ENCODE results near the gene OGDH.
A peak's percentile ranks its signal among the peaks of the same experiment; 100 is the strongest.
"Not testable (repeated sequence)": the region's sequence is repeated elsewhere in the genome, so short reads cannot be mapped to it uniquely, and the experiment has no call there.

Gene OGDH

GRCh38 chr7:44709011-44709915 lies 102.8 kb downstream of the OGDH start:
- no peak for DNase-seq

GRCh38 chr7:44709945-44710596 lies 103.6 kb downstream of the OGDH start:
- DNase-seq = no peak

DNA sequence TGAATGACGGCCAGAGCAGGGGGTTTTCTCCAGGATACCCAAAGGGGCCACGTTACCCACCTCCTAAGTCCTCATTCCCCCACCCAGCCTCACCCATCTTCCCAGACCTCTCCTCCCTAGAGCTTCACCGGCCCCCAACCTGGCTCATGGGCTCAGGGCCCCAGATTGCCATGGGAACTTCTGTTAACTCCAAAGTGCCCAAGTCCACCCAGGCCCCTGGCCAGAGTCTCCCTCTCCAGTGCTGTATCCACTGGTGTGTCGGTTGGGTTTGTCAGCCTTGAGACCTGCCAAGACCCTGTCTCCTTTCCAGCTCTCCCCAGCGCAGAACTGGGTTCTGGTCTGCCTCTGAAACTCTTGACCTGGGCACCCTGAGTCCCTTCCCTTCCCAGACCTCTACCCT lies 105.1 kb downstream of the OGDH start:
- DNase-seq = no peak

DNA sequence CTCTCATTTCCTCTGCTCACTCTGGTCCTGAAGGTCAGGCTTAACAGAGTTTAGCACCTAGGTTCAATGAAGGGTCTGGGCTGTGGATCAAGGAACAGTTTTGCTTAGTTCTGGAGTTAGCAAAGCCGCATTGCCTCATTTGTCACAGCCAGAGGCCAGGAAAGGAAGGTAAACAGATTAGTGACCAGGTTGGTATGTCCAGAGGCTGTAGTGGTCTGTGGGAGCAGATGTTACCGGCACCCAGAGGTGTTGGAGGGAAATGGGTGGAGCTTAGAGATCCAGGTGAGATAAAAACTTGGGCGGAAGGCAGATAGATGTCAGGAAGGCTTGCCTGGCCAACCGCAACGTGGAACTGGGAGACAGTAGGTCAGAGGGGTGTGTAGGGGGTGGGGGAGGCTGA lies 105.6 kb downstream of the OGDH start:
- DNase-seq = peak in 1 of 2 experiments; percentile 28

DNA sequence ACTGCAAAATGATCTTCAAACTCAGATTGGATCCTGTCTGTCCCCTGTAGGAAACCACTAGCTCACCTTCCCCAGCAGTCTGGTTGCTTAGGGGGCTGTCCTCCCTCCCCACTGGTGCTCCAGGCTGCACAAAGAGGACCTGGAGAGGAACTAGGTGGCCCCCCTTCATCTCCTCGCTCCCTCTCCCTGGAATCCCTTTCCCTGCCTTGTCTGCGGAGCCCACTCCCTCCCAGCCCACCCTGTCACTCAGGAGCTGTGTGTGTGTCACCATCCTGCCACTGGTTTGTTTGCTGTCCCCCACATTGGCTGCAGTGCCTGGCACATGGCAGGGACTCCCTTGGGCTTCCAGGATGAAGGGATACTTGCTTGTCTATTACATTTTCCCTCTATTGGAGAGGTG lies 106.7 kb downstream of the OGDH start:
- no peak for DNase-seq

DNA sequence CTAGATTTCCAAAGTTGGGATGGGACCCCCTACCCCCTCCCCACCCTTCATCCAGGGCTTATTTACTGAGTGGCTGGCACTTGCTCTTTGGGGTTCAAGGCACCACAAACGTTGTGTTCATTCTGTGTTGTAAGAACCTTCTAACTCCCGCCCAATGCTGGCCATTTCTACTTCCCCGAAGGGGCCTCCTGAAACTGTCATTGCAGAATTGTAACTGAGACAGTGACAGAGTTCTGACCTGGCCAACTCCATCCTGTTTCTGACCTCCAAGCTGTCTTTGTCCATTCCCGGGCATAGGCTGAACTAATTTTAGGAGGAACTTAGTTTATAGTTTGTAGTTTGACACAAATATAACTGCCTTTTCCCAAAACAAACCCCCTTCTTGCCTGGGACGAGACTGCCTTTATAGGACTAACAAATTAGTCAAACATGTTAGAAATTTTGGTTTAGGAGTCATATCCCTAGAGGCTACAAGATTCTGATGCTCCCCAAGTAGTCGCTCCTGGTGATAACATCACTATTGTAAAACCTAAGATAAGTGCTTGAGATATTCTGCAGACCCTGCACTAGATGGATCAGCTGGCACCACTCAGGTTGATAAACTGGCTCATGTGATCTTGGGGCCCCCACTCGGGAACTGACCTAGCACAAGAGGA lies 107.4 kb downstream of the OGDH start:
- no peak for DNase-seq

DNA sequence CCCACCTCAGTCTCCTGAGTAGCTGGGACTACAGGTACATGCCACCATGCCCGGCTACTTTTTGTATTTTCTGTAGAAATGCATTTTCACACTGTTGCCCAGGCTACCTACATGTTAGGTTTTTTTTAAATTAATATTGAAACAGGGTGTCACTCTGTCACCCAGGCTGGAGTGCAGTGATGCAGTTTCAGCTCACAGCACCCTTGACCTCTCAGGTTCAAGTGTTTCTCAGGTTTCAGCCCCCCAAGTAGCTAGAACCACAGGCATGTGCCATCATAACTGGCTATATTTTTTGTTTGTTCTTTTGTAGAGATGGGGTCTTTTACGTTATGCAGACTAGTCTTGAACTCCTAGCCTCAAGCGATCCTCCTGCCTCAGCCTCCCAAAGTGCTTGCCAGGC lies 109.8 kb downstream of the OGDH start:
- DNase-seq = no peak

DNA sequence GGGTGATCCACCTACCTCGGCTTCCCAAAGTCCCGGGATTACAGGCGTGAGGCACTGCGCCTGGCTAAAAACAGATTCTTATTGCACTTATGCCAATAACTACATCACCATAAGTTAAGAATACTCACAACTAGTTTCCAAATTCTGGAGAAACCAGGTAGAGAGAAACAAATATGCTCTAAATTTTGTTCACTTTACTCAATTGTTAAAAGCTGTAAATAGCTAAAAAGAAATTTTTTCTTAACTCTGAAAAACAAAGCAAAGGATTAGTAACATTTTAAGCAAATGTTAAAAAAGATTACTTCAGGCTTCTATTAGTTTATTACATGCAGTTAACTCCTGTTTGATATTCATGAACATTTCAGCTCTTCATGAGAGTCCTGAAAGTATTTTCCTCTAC lies 113.9 kb downstream of the OGDH start:
- no peak for DNase-seq

DNA sequence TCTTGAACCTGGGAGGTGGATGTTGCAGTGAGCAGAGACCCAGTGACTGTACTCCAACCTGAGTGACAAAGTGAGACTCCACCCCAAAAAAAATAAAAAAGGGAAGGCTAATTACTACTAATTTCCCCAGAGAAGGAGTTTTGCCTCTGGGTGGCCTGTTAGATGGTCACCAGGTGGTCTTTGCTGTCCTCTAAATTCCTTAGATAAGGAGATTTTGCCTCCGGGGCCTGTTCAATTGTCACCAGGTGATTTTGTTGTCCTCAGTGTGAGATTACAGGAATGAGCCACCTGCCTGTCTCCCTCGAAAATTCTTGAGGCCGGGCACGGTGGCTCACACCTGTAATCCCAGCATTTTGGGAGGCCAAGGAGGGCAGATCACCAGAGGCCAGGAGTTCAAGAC lies 117.8 kb downstream of the OGDH start:
- DNase-seq = no peak

DNA sequence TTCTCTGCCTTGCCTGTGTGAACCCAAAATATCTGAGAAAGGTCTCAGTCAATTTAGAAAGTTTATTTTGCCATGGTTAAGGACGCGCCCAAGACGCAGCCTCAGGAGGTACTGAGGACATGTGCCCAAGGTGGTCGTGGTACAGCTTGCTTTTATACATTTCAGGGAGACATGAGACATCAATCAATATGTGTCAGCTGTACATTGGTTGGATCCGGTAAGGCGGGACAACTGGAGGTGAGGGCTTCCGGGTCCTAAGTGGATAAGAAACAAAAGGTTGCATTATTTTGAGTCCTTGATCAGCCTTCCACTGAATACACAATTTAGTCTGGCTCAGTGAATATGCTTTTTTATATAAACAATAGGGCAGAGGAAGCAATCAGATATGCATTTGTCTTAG lies 119.8 kb downstream of the OGDH start:
- DNase-seq = not testable (repeated sequence)

GRCh38 chr7:44727158-44727936 lies 120.9 kb downstream of the OGDH start:
- no peak for DNase-seq

GRCh38 chr7:44727937-44728262 lies 121.5 kb downstream of the OGDH start:
- no peak for DNase-seq

- no peak for DNase-seq
These were observed 123.6 kb downstream of the OGDH start for GRCh38 chr7:44729949-44730590.

GRCh38 chr7:44732971-44733370 lies 126.5 kb downstream of the OGDH start:
- not testable (repeated sequence) for DNase-seq

DNA sequence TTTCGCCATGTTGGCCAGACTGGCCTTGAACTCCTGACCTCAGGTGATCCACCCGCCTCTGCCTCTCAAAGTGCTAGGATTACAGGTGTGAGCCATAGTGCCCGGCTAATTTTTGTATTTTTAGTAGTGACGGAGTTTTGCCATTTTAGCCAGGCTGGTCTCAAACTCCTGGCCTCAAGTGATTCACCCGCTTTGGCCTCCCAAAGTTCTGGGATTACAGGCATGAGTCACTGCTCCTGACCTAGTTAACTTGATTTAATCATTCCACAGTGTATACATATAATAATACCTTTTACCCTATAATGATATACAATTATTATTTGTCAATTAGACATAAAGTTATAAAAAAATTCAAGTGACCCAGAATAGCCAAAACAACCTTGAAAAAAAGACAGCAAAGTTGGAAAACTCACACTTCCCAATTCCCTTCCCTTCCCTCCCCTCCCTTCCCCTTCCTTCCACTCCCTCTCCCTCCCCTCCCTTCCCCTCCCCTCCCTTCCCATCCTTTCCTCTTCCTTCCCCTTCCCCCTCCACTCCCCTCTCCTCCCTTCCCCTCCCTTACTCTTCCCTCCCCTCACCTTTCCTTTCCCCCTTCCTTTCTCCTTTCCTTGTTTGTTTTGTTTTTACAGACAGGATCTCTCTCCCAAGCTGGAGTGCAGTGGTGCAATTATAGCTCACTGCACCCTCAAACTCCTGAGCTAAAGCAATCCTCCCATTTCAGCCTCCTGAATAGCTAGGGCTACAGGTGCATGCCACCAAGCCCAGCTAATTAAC lies 127.5 kb downstream of the OGDH start:
- DNase-seq = no peak

GRCh38 chr7:44735403-44736165 lies 129.2 kb downstream of the OGDH start:
- DNase-seq = no peak

- DNase-seq = no peak
These were observed 130.5 kb downstream of the OGDH start for GRCh38 chr7:44736896-44737295.

DNA sequence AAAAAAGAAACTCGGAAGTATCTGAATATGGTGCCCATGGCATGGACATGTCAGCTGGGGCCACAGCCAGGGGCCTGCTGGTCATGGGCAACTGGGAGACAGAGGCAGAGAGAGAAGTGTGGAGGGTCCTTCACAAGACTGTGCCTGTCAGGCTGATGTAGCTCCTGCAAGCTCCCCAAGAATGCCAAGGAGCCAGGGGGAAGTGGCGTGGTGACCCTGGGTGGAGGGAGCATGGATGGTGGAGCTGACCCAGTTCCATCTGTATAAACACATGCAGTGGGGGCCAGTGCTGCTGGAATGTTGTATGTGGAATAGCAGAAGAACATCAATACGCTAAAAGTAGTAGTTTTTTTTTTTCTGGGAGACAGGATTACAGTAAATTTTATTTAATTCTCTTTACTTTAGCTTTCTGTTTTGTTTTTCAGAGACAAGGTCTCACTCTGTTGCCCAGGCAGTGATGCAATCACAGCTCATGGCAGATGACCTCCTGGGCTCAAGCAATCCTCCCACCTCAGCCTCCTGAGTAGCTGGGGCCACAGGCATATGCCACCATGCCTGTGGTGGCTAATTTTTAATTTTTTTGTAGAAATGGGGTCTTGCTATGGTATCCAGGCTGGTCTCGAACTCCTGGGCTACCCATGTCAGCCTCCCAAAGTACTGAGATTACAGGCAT lies 131.8 kb downstream of the OGDH start:
- no peak for DNase-seq

- DNase-seq = no peak
These were observed 132.6 kb downstream of the OGDH start for GRCh38 chr7:44738876-44739665.

DNA sequence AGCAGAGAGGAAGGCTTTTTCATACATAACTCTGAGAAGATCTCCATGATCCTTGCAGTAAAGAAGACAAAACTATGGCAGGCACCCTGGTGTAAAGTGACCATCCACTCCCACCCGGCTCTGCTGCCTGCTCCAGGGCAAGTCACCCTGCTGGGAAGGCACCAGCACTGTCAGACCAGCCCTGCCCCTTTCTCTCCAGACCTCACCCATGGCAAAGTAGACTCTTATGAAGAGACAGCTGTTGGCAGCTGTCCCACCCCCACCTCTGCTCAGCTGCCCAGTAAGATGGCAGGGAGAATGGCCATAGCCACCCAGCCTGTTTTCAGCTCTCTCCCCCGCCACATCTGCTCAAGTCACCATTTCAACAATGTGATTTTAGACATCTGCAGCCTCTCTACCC lies 133.6 kb downstream of the OGDH start:
- DNase-seq = no peak

All from NCI-H526 (cell line).